BE2C (cell line): ENCODE results near the gene TCTN1.
"Not testable (repeated sequence)": the region's sequence is repeated elsewhere in the genome, so short reads cannot be mapped to it uniquely, and the experiment has no call there.

Experiments used
- DNase-seq: peaks from one replicate; pipeline ENCODE4 v3.0.0-alpha.2; 2020
- H3K27me3 ChIP-seq: fragments of 250-450 bp; sonication (Bioruptor Pico); 2 replicates; pipeline ENCODE4 v1.5.1; 2020; ENCODE audit warnings: mild to moderate bottlenecking
- H3K36me3 ChIP-seq: fragments of 250-450 bp; sonication (Bioruptor Pico); 2 replicates; pipeline ENCODE4 v1.5.1; 2020; ENCODE audit warnings: mild to moderate bottlenecking
- H3K4me1 ChIP-seq: fragments of 250-450 bp; sonication (Bioruptor Pico); 2 replicates; pipeline ENCODE4 v1.5.1; 2020
- H3K4me3 ChIP-seq: 2 replicates; pipeline ENCODE4 v1.5.1; 2011; ENCODE audit warnings: low read depth, low read length
- H3K9me3 ChIP-seq: fragments of 250-450 bp; sonication (Bioruptor Pico); 2 replicates; pipeline ENCODE4 v1.5.1; 2020
- CTCF ChIP-seq: IDR thresholded peaks from 2 replicates; pipeline ENCODE4 v1.5.1; 2012; ENCODE audit warnings: mild to moderate bottlenecking, low read depth, low read length

Gene TCTN1

DNA sequence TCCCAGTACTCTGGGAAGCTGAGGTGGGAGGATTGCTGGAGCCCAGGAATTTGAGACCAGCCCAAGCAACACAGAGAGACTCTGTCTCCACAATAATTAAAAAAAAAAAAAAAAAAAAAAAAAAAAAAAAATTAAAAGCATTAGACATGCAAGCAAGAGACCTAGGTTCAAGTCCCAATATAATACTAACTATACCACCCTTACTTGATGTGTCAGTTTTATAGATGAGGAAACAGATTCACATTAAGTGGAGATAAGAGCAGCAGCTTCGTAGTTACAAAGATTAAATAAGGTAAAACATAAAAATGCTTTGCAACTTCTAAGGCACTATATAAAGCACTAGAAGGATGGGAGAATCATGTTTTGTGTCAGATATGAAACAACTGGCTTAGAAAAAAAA is 39.9 kb upstream of the TCTN1 start:
- Histone ChIP-seq H3K9me3 (no peaks in the 10 kb centered on the region), H3K4me1 (no peaks in the 10 kb centered on the region), H3K36me3 (no peaks in the 10 kb centered on the region), H3K27me3 (no peaks in the 10 kb centered on the region), H3K4me3 (no peak overlapping the region)
- no peak for TF ChIP-seq CTCF
- no peak for DNase-seq

GRCh38 chr12:110574717-110575230 is 39.2 kb upstream of the TCTN1 start:
- H3K4me3 ChIP-seq, H3K27me3 ChIP-seq, H3K9me3 ChIP-seq, H3K36me3 ChIP-seq, DNase-seq, H3K4me1 ChIP-seq: not testable (repeated sequence)

- no peak for TF ChIP-seq CTCF
- no peak for DNase-seq
- H3K9me3 ChIP-seq: no peaks in the 10 kb centered on the region
- H3K27me3 ChIP-seq: no peaks in the 10 kb centered on the region
- H3K4me3 ChIP-seq: no peak overlapping the region
- H3K36me3 ChIP-seq: no peaks in the 10 kb centered on the region
- H3K4me1 ChIP-seq: no peaks in the 10 kb centered on the region
Measured at GRCh38 chr12:110575326-110575725, 38.6 kb upstream of the TCTN1 start.

DNA sequence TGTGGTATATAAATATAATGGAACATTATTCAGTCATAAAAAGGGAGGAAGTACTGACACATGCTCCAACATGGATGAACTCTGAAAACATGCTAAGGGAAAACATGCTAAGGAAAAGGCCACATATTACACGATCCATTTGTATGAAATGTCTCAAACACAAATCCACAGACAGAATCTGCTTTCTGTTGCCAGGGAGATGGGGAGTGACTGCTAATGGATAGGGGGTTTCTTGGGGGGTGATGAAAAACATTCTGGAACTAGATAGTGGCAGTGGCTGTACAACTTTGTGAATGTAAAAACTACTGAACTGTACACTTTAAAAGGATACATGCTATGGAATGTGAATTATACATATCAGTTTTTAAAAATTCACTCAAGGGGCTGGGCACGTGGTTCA is 37.4 kb upstream of the TCTN1 start:
- no peak for TF ChIP-seq CTCF
- no peaks in the 10 kb centered on the region for H3K9me3 ChIP-seq
- no peaks in the 10 kb centered on the region for H3K4me1 ChIP-seq
- no peaks in the 10 kb centered on the region; the same call in 1 of the 2 replicates for H3K36me3 ChIP-seq
- no peak for DNase-seq
- no peaks in the 10 kb centered on the region for H3K27me3 ChIP-seq
- no peak overlapping the region for H3K4me3 ChIP-seq

GRCh38 chr12:110577864-110578693 is 35.9 kb upstream of the TCTN1 start:
- TF ChIP-seq CTCF: no peak
- Histone ChIP-seq H3K9me3 (no peaks in the 10 kb centered on the region), H3K4me1 (no peaks in the 10 kb centered on the region), H3K4me3 (no peak overlapping the region), H3K27me3 (no peaks in the 10 kb centered on the region), H3K36me3 (no peaks in the 10 kb centered on the region; the same call in 1 of the 2 replicates)
- no peak for DNase-seq

DNA sequence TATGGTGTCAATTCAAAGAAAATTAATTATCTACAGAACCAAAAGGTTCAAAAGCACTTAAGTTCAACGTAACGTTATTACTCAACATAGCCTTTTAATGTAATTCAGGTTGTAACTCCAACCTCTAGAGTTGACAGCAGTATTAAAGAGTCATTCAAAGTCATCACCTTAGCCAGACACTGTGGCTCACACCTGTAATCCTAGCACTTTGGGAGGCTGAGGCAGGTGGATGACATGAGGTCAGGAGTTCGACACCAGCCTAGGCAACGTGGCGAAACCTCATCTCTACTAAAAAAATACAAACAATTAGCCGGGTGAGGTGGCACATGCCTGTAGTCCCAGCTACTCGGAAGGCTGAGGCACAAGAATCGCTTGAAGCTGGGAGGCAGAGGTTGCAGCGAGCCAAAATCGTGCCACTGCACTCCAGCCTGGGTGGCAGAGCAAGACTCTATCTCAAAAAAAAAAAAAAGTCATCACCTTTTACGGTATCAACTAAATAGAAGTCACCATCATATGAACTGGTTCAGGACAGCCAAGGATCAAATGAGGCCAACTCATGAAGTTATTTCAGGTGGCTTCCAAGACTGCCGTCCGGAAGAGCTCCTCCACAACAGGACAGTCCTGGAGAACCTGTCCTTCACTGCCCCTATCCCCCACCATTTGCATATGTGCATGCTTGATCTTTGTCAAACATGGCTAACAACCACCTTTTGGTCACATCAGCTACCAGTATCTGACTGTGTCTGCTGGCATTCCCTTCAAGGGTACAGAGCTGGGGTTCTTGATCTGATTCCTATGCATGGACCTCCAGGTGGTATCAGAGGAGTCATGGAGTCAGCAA is 35.0 kb upstream of the TCTN1 start:
- H3K36me3 ChIP-seq: no peaks in the 10 kb centered on the region; the same call in 1 of the 2 replicates
- peaks cover 4% of the 10 kb centered on the region for H3K4me1 ChIP-seq
- DNase-seq: no peak
- H3K27me3 ChIP-seq: no peaks in the 10 kb centered on the region
- H3K9me3 ChIP-seq: no peaks in the 10 kb centered on the region
- H3K4me3 ChIP-seq: no peak overlapping the region
- TF ChIP-seq CTCF: no peak
